GM23338 (cell line): ENCODE measurements around the gene KHSRP. TPM values are rescaled to one million over a fixed set of nuclear protein-coding genes. Genes with fewer than 3 reads are reported as not detected.
A peak's percentile ranks its signal among the peaks of the same experiment; 100 is the strongest.

ENCODE experiments used
- ATAC-seq: fragments of 200-7000 bp; cut with Tn5 transposase; 3 replicates; pipeline ENCODE4 v1.9.1; 2020
- DNase-seq: peaks from one replicate; pipeline ENCODE4 v3.0.0-alpha.2; 2015; ENCODE audit warnings: low spot score
- H2AFZ ChIP-seq: fragments of 200-600 bp; sonication (generic); 2 replicates; pipeline ENCODE4 v1.8.0; 2016; ENCODE audit warnings: antibody characterized with exemption, mild to moderate bottlenecking, moderate library complexity
- H3F3A ChIP-seq: fragments of 200-600 bp; sonication (generic); replicated peaks from 2 replicates; pipeline ENCODE4 v1.8.0; 2017; ENCODE audit warnings: antibody characterized with exemption, mixed run types, low read depth
- H3K27ac ChIP-seq: fragments of 200-600 bp; sonication (generic); 2 replicates; pipeline ENCODE4 v1.6.1; 2016; ENCODE audit warnings: low read depth
- H3K27me3 ChIP-seq: fragments of 200-600 bp; sonication (generic); 2 replicates; pipeline ENCODE4 v1.8.0; 2016; ENCODE audit warnings: mild to moderate bottlenecking, mixed run types, moderate library complexity; ENCODE audit not compliant: insufficient read depth
- H3K36me3 ChIP-seq: fragments of 200-600 bp; sonication (generic); 2 replicates; pipeline ENCODE4 v1.8.0; 2016; ENCODE audit warnings: mild to moderate bottlenecking; ENCODE audit not compliant: insufficient read depth
- H3K4me1 ChIP-seq: fragments of 200-600 bp; sonication (generic); 2 replicates; pipeline ENCODE4 v1.8.0; 2016; ENCODE audit warnings: mild to moderate bottlenecking, moderate library complexity; ENCODE audit not compliant: insufficient read depth
- H3K4me2 ChIP-seq: fragments of 200-600 bp; sonication (generic); 2 replicates; pipeline ENCODE4 v1.7.1; 2017; ENCODE audit warnings: mixed run types
- H3K4me3 ChIP-seq: fragments of 200-600 bp; sonication (generic); 2 replicates; pipeline ENCODE4 v1.6.1; 2016; ENCODE audit warnings: mixed run types
- H3K79me2 ChIP-seq: fragments of 200-600 bp; sonication (generic); replicated peaks from 2 replicates; pipeline ENCODE4 v1.8.0; 2017; ENCODE audit warnings: mild to moderate bottlenecking; ENCODE audit not compliant: insufficient read depth
- H3K9me2 ChIP-seq: fragments of 200-600 bp; sonication (generic); 2 replicates; pipeline ENCODE4 v1.8.0; 2017; ENCODE audit not compliant: insufficient read depth
- H4K20me1 ChIP-seq: fragments of 200-600 bp; sonication (generic); replicated peaks from 2 replicates; pipeline ENCODE4 v1.8.0; 2017; ENCODE audit warnings: mild to moderate bottlenecking; ENCODE audit not compliant: insufficient read depth
- H3K27ac Mint-ChIP-seq: 2 replicates; pipeline ENCODE4 v1.8.0; 2020; ENCODE audit warnings: inconsistent platforms, mild to moderate bottlenecking, moderate library complexity, mixed read lengths
- H3K27me3 Mint-ChIP-seq: 3 replicates; pipeline ENCODE4 v1.8.0; 2022; ENCODE audit warnings: low read depth, mild to moderate bottlenecking, moderate library complexity, mixed read lengths, inconsistent platforms; ENCODE audit not compliant: insufficient read depth, poor library complexity
- H3K36me3 Mint-ChIP-seq: 3 replicates; pipeline ENCODE4 v1.8.0; 2021; ENCODE audit warnings: low read depth, mild to moderate bottlenecking, inconsistent platforms, moderate library complexity, mixed read lengths
- H3K4me1 Mint-ChIP-seq: 3 replicates; pipeline ENCODE4 v1.8.0; 2020; ENCODE audit warnings: mild to moderate bottlenecking, inconsistent platforms, mixed read lengths
- H3K4me3 Mint-ChIP-seq: 3 replicates; pipeline ENCODE4 v1.8.0; 2021; ENCODE audit warnings: moderate library complexity, mild to moderate bottlenecking, inconsistent platforms, mixed read lengths
- H3K9me3 Mint-ChIP-seq: 3 replicates; pipeline ENCODE4 v1.8.0; 2020; ENCODE audit warnings: moderate library complexity, mild to moderate bottlenecking, inconsistent platforms, mixed read lengths
- CREB1 ChIP-seq: fragments of 250-450 bp; sonication (Bioruptor Pico); IDR thresholded peaks from 2 replicates; pipeline ENCODE4 v1.5.0; 2020; ENCODE audit warnings: low read depth, mild to moderate bottlenecking, moderate library complexity
- EZH2phosphoT487 ChIP-seq: fragments of 200-600 bp; sonication (generic); IDR thresholded peaks from one replicate; pipeline ENCODE4 v1.8.1; 2018; ENCODE audit warnings: antibody characterized with exemption; ENCODE audit not compliant: unreplicated experiment
- JUNB ChIP-seq: IDR thresholded peaks from one replicate; pipeline ENCODE4 v1.6.1; 2016; ENCODE audit warnings: antibody characterized with exemption; ENCODE audit not compliant: unreplicated experiment
- POLR2AphosphoS5 ChIP-seq: IDR thresholded peaks from 2 replicates; pipeline ENCODE4 v1.6.1; 2016; ENCODE audit warnings: antibody characterized with exemption, low read depth
- ZNF114 ChIP-seq: fragments of 250-450 bp; sonication (Bioruptor Pico); IDR thresholded peaks from 2 replicates; pipeline ENCODE4 v1.5.0; 2020; ENCODE audit warnings: mild to moderate bottlenecking, moderate library complexity
- polyA plus RNA-seq: library from polyadenylated mRNA; unstranded; fragments of >200 nt; fragmentation: Nextera tagmentation; extraction: Ambion mirVana; gene quantifications from 2 replicates; pipeline ENCODE4 v1.2.1, GENCODE V29; 2016
- total RNA-seq: library from RNA; depleted of rRNA; stranded (reverse); fragments of >200 nt; shearing (Covaris generic); gene quantifications from 2 replicates; pipeline ENCODE4 v1.2.3, GENCODE V29; 2014
- TF ChIP-seq, protein P1 (sequence below), 2 experiments: fragments of 200-600 bp in 1 of 2; sonication (generic) in 1 of 2; conservative IDR thresholded peaks; 2 replicates each; pipeline versions ENCODE4 v1.5.1 to v1.6.1; 2016 to 2017; ENCODE audit warnings: antibody characterized with exemption in 2 of 2, low read depth in 2 of 2, mild to moderate bottlenecking in 2 of 2, moderate library complexity in 1 of 2
- TF ChIP-seq, protein P2 (sequence below): fragments of 250-450 bp; sonication (Bioruptor Pico); IDR thresholded peaks from 2 replicates; pipeline ENCODE4 v1.5.0; 2020; ENCODE audit warnings: mild to moderate bottlenecking, moderate library complexity

KHSRP gene
- total and polyA plus RNA-seq, 2 experiments from 2014 or later: 129 to 359 TPM

DNA sequence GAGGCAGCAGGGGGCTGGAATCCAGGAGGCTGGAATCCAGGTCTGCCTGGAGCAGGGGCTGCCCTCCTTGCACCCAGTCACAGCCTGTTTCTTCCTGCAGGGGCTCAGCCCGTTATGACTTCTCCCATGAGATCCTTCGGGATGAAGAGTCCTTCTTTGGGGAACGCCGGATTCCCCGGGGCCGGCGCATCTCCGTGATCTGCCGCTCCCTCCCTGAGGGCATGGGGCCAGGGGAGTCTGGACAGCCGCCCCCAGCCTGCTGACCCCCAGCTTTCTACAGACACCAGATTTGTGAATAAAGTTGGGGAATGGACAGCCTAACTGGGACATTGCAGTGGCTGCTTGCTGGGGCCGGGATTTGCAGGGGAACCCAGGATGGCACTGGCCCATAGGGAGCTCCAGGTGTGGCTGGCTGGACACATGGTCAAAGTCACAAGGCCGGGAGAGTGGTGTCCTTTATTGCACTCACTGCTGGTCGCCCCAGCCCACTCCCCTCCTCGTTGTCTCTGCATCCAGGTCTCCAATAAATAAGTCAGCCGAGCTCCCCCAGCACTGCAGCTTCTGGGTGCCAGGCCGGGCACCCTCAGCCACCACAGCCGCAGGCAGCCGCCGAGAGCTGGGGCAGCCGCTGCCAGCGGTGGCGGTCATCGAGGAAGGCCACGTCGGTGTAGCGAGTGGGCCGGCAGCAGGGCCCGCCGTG, 49.8 kb downstream of the KHSRP start:
- Mint-ChIP-seq H3K36me3 (peaks cover 18% of the 10 kb centered on the region), H3K27ac (no peak overlapping the region), H3K9me3 (peaks cover 8% of the 10 kb centered on the region), H3K27me3 (peaks cover 10% of the 10 kb centered on the region), H3K4me1 (peaks cover 22% of the 10 kb centered on the region), H3K4me3 (peak overlapping the region; percentile 30; the same call in 2 of the 3 replicates)
- ATAC-seq: no peak
- 0 out of 2 replicates have a peak, but pooled peaks cover 3% of the 10 kb centered on the region for H4K20me1 ChIP-seq
- H3K27ac ChIP-seq: peak overlapping the region; percentile 39; the same call in 1 of the 2 replicates
- no peak overlapping the region for H2AFZ ChIP-seq
- no peaks in the 10 kb centered on the region for H3K79me2 ChIP-seq
- H3K36me3 ChIP-seq: peaks cover 9% of the 10 kb centered on the region
- H3K27me3 ChIP-seq: no peaks in the 10 kb centered on the region
- H3K4me2 ChIP-seq: no peak overlapping the region; the same call in 1 of the 2 replicates
- H3K4me1 ChIP-seq: peaks cover 7% of the 10 kb centered on the region; the same call in 1 of the 2 replicates
- DNase-seq: no peak
- H3K4me3 ChIP-seq: no peak overlapping the region
- H3K9me2 ChIP-seq: no peaks in the 10 kb centered on the region
- H3F3A ChIP-seq: 0 out of 2 replicates have a peak, but pooled peaks cover 4% of the 10 kb centered on the region
- no peak for TF ChIP-seq EZH2phosphoT487
- TF ChIP-seq ZNF114: no peak
- no peak for TF ChIP-seq JUNB
- TF ChIP-seq, protein P1, sequence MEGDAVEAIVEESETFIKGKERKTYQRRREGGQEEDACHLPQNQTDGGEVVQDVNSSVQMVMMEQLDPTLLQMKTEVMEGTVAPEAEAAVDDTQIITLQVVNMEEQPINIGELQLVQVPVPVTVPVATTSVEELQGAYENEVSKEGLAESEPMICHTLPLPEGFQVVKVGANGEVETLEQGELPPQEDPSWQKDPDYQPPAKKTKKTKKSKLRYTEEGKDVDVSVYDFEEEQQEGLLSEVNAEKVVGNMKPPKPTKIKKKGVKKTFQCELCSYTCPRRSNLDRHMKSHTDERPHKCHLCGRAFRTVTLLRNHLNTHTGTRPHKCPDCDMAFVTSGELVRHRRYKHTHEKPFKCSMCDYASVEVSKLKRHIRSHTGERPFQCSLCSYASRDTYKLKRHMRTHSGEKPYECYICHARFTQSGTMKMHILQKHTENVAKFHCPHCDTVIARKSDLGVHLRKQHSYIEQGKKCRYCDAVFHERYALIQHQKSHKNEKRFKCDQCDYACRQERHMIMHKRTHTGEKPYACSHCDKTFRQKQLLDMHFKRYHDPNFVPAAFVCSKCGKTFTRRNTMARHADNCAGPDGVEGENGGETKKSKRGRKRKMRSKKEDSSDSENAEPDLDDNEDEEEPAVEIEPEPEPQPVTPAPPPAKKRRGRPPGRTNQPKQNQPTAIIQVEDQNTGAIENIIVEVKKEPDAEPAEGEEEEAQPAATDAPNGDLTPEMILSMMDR (conservative IDR thresholded peaks at IDR 0.05; ENCODE audit: low read depth in 2 of 2): no peak
- no peak for TF ChIP-seq POLR2AphosphoS5
- TF ChIP-seq, protein P2, sequence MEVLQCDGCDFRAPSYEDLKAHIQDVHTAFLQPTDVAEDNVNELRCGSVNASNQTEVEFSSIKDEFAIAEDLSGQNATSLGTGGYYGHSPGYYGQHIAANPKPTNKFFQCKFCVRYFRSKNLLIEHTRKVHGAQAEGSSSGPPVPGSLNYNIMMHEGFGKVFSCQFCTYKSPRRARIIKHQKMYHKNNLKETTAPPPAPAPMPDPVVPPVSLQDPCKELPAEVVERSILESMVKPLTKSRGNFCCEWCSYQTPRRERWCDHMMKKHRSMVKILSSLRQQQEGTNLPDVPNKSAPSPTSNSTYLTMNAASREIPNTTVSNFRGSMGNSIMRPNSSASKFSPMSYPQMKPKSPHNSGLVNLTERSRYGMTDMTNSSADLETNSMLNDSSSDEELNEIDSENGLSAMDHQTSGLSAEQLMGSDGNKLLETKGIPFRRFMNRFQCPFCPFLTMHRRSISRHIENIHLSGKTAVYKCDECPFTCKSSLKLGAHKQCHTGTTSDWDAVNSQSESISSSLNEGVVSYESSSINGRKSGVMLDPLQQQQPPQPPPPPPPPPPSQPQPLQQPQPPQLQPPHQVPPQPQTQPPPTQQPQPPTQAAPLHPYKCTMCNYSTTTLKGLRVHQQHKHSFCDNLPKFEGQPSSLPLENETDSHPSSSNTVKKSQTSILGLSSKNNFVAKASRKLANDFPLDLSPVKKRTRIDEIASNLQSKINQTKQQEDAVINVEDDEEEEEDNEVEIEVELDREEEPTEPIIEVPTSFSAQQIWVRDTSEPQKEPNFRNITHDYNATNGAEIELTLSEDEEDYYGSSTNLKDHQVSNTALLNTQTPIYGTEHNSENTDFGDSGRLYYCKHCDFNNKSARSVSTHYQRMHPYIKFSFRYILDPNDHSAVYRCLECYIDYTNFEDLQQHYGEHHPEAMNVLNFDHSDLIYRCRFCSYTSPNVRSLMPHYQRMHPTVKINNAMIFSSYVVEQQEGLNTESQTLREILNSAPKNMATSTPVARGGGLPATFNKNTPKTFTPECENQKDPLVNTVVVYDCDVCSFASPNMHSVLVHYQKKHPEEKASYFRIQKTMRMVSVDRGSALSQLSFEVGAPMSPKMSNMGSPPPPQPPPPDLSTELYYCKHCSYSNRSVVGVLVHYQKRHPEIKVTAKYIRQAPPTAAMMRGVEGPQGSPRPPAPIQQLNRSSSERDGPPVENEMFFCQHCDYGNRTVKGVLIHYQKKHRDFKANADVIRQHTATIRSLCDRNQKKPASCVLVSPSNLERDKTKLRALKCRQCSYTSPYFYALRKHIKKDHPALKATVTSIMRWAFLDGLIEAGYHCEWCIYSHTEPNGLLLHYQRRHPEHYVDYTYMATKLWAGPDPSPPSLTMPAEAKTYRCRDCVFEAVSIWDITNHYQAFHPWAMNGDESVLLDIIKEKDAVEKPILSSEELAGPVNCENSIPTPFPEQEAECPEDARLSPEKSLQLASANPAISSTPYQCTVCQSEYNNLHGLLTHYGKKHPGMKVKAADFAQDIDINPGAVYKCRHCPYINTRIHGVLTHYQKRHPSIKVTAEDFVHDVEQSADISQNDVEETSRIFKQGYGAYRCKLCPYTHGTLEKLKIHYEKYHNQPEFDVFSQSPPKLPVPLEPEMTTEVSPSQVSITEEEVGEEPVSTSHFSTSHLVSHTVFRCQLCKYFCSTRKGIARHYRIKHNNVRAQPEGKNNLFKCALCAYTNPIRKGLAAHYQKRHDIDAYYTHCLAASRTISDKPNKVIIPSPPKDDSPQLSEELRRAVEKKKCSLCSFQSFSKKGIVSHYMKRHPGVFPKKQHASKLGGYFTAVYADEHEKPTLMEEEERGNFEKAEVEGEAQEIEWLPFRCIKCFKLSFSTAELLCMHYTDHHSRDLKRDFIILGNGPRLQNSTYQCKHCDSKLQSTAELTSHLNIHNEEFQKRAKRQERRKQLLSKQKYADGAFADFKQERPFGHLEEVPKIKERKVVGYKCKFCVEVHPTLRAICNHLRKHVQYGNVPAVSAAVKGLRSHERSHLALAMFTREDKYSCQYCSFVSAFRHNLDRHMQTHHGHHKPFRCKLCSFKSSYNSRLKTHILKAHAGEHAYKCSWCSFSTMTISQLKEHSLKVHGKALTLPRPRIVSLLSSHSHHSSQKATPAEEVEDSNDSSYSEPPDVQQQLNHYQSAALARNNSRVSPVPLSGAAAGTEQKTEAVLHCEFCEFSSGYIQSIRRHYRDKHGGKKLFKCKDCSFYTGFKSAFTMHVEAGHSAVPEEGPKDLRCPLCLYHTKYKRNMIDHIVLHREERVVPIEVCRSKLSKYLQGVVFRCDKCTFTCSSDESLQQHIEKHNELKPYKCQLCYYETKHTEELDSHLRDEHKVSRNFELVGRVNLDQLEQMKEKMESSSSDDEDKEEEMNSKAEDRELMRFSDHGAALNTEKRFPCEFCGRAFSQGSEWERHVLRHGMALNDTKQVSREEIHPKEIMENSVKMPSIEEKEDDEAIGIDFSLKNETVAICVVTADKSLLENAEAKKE (CRISPR knock-in tag): no peak
- no peak for TF ChIP-seq CREB1 (CRISPR knock-in tag)
